Keratinocyte (primary cell): ENCODE results near the gene ST6GAL1.

Experiments
- EZH2 ChIP-seq: IDR thresholded peaks from one replicate; pipeline ENCODE4 v1.6.1; 2012; ENCODE audit warnings: inconsistent platforms, mild to moderate bottlenecking, low read length, moderate library complexity
- TF ChIP-seq, protein P1 (sequence below), 3 experiments: IDR thresholded peaks in 1 of 3; conservative IDR thresholded peaks in 1 of 3; optimal IDR thresholded peaks in 1 of 3; 2 replicates in 2 of 3; 3 replicates in 1 of 3; pipeline versions ENCODE3 to v1.5.1; 2011; ENCODE audit warnings: low read length in 3 of 3, mild to moderate bottlenecking in 3 of 3, moderate library complexity in 2 of 3, control low read depth in 1 of 3, inconsistent platforms in 1 of 3; ENCODE audit not compliant: insufficient read depth in 2 of 3; ENCODE audit errors: extremely low read depth in 1 of 3

DNA sequence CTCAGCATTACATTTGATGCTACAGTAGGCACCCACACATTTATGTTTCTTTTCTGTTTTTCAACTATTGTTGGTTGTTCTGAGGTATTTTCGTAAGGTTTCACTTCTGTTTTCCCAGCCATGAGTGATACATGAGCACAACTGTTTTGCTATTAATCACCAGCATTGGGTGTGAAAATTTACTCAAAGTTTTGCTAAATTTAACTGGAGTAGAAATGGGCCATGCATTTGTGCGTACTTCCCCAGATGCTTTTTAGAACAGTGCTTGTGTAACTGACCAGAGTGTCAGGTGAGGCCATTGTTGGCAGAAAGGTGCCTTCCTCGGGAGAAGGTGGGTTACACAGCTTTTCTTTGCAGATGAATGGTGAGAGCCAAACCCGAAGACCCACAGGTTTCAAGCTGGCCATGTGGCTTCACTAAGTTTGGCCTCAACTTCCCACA is 70.4 kb downstream of the ST6GAL1 start:
- TF ChIP-seq, protein P1, sequence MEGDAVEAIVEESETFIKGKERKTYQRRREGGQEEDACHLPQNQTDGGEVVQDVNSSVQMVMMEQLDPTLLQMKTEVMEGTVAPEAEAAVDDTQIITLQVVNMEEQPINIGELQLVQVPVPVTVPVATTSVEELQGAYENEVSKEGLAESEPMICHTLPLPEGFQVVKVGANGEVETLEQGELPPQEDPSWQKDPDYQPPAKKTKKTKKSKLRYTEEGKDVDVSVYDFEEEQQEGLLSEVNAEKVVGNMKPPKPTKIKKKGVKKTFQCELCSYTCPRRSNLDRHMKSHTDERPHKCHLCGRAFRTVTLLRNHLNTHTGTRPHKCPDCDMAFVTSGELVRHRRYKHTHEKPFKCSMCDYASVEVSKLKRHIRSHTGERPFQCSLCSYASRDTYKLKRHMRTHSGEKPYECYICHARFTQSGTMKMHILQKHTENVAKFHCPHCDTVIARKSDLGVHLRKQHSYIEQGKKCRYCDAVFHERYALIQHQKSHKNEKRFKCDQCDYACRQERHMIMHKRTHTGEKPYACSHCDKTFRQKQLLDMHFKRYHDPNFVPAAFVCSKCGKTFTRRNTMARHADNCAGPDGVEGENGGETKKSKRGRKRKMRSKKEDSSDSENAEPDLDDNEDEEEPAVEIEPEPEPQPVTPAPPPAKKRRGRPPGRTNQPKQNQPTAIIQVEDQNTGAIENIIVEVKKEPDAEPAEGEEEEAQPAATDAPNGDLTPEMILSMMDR (optimal IDR thresholded peaks at IDR 0.05 in 1 of 3, IDR thresholded peaks at IDR 0.05 in 1 of 3, conservative IDR thresholded peaks at IDR 0.05 in 1 of 3; ENCODE audit: extremely low read depth in 1 of 3, insufficient read depth in 2 of 3, low read length in 3 of 3), result no peak
- TF ChIP-seq EZH2, result no peak
